ENCODE data around the gene PPP6R3. TPM values are rescaled to one million over a fixed set of nuclear protein-coding genes. Genes with fewer than 3 reads are reported as not detected.

PPP6R3 gene
- total and polyA plus RNA-seq, 2 of the 8 experiments (the other 6 are each of a cell fraction or from before 2014, with no cell fraction given), result 44.6 to 150 TPM

DNA sequence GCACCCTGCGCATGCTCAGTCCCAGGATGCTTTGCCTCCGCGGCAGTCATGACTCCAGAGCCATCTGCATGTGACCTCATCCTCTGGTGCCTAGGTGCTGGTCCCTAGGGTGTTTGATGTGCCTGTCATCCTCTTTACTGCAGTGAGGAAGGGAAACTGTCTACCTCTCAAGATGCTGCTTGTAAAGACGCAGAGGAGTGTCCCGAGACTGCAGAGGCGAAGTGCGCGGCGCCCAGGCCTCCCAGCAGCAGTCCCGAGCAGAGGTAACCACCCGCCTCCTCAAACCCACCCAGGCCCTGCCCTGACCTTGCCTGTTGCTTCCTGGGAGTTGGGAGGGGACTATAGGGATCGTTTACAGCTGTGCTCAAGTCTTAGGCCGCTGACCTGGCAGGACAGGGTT is 149.2 kb downstream of the PPP6R3 start:
- WGBS, 2 experiments (ENCODE audit: extremely low coverage in 1 of 2, insufficient coverage in 1 of 2, insufficient read length in 1 of 2, insufficient replicate concordance in 2 of 2, low coverage in 1 of 2, low lambda C conversion rate in 2 of 2, missing lambda C conversion rate in 1 of 2), result 91% methylated on average over 13 of the region's 13 CpGs; no CpG with 5 or more reads in 1 of the 2 experiments
- Histone ChIP-seq H2BK15ac (ENCODE audit: low read length) (no peak overlapping the region), H3K23ac (ENCODE audit: insufficient read length) (no peak overlapping the region), H3K4me1 (replicated peaks in 1 of 4; ENCODE audit: control insufficient read depth in 3 of 4, insufficient read depth in 4 of 4, low read length in 3 of 4) (no peaks in the 10 kb centered on the region), H3K18ac (ENCODE audit: extremely low read depth, low read length) (no peak overlapping the region), H2BK12ac (ENCODE audit: low read depth, low read length) (no peak overlapping the region), H2BK20ac (ENCODE audit: low read length) (no peak overlapping the region), H3K4ac (replicated peaks; ENCODE audit: insufficient read length, low read depth, low read length) (no peak overlapping the region), H2AFZ (ENCODE audit: low read length) (no peak overlapping the region), H3K79me2 (ENCODE audit: control insufficient read depth in 1 of 2, insufficient read depth in 2 of 2, low read length in 2 of 2) (no peaks in the 10 kb centered on the region), H3K9ac (replicated peaks in 1 of 4; ENCODE audit: extremely low read depth in 1 of 4, low read depth in 3 of 4, low read length in 3 of 4) (no peak overlapping the region), H3K36me3 (ENCODE audit: control insufficient read depth in 2 of 4, insufficient read depth in 4 of 4, low read length in 3 of 4) (peaks cover 9 to 83% (median 29%) of the 10 kb centered on the region in 4 experiments), H3K27me3 (replicated peaks in 1 of 4; ENCODE audit: control insufficient read depth in 3 of 4, extremely low read depth in 1 of 4, insufficient read depth in 3 of 4, low read length in 3 of 4) (no peaks in the 10 kb centered on the region), H3K56ac (replicated peaks; ENCODE audit: insufficient read length, low read depth, low read length) (no peak overlapping the region), H2BK5ac (ENCODE audit: low read depth, low read length) (0 out of 2 replicates have a peak overlapping the region, but pooled peaks have one; percentile 6), H3K14ac (ENCODE audit: insufficient read length) (no peak overlapping the region), H4K5ac (ENCODE audit: insufficient read length, low read depth, low read length) (no peak overlapping the region), H4K91ac (replicated peaks; ENCODE audit: insufficient read length, low read length) (no peak overlapping the region), H3K4me3 (ENCODE audit: extremely low read depth in 1 of 4, insufficient read depth in 2 of 4, low read depth in 3 of 4, low read length in 4 of 4) (no peak overlapping the region), H3K4me2 (ENCODE audit: insufficient read depth in 1 of 2, low read depth in 2 of 2, low read length in 2 of 2) (no peak overlapping the region), H2BK120ac (replicated peaks; ENCODE audit: low read depth, low read length) (no peak overlapping the region), H3K23me2 (ENCODE audit: low read depth, low read length) (no peaks in the 10 kb centered on the region), H3K79me1 (ENCODE audit: low read depth, low read length) (no peaks in the 10 kb centered on the region), H4K8ac (ENCODE audit: extremely low read depth, insufficient read depth, low read length) (no peak overlapping the region), H4K20me1 (replicated peaks in 1 of 2; ENCODE audit: control insufficient read depth in 1 of 2, insufficient read depth in 2 of 2, low read length in 2 of 2) (peaks cover 0 to 5% of the 10 kb centered on the region in 2 experiments), H2AK5ac (ENCODE audit: low read depth, low read length) (no peak overlapping the region), H3K9me3 (ENCODE audit: insufficient read depth in 2 of 2, low read depth in 1 of 2, low read length in 1 of 2) (no peaks in the 10 kb centered on the region), H3K27ac (ENCODE audit: low read depth, low read length) (no peak overlapping the region)
- DNase-seq (ENCODE audit: low read depth in 1 of 2, low spot score in 2 of 2) (no peak), FAIRE-seq (no peak)
- CTCF ChIA-PET (ENCODE audit: partially characterized antibody), result interaction anchor here (0.7 to 1.6 kb wide), 5 partner anchors 13 to 194 kb away, joined by 3 to 12 read pairs (median 3); no protein-coding TSS in a partner anchor
- POLR2A ChIA-PET (ENCODE audit: partially characterized antibody), result interaction anchor here (1.2 kb wide), 1 partner anchor 23 kb away, joined by 3 read pairs; no protein-coding TSS in a partner anchor
- TF ChIP-seq EZH2 (IDR thresholded peaks at IDR 0.05; ENCODE audit: low read depth, low read length, severe bottlenecking) (no peak), ASH2L (IDR thresholded peaks at IDR 0.05; ENCODE audit: low read length) (no peak), SP4 (IDR thresholded peaks at IDR 0.05; ENCODE audit: low read length) (no peak), GTF2F1 (IDR thresholded peaks at IDR 0.05; ENCODE audit: borderline replicate concordance, low read depth, low read length) (no peak), BACH1 (IDR thresholded peaks at IDR 0.05; ENCODE audit: low read length) (no peak), RAD21 (IDR thresholded peaks at IDR 0.05 in 1 of 2, conservative IDR thresholded peaks at IDR 0.05 in 1 of 2; ENCODE audit: low read depth in 2 of 2, low read length in 2 of 2) (no peak), HDAC6 (IDR thresholded peaks at IDR 0.05; ENCODE audit: low read depth, low read length) (no peak)
- TF ChIP-seq, protein P1, sequence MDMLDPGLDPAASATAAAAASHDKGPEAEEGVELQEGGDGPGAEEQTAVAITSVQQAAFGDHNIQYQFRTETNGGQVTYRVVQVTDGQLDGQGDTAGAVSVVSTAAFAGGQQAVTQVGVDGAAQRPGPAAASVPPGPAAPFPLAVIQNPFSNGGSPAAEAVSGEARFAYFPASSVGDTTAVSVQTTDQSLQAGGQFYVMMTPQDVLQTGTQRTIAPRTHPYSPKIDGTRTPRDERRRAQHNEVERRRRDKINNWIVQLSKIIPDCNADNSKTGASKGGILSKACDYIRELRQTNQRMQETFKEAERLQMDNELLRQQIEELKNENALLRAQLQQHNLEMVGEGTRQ (IDR thresholded peaks at IDR 0.05; ENCODE audit: low read length), result no peak
- TF ChIP-seq, protein P2, sequence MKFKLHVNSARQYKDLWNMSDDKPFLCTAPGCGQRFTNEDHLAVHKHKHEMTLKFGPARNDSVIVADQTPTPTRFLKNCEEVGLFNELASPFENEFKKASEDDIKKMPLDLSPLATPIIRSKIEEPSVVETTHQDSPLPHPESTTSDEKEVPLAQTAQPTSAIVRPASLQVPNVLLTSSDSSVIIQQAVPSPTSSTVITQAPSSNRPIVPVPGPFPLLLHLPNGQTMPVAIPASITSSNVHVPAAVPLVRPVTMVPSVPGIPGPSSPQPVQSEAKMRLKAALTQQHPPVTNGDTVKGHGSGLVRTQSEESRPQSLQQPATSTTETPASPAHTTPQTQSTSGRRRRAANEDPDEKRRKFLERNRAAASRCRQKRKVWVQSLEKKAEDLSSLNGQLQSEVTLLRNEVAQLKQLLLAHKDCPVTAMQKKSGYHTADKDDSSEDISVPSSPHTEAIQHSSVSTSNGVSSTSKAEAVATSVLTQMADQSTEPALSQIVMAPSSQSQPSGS (IDR thresholded peaks at IDR 0.05; ENCODE audit: low read length), result no peak
- TF ChIP-seq, protein P3, sequence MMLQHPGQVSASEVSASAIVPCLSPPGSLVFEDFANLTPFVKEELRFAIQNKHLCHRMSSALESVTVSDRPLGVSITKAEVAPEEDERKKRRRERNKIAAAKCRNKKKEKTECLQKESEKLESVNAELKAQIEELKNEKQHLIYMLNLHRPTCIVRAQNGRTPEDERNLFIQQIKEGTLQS (IDR thresholded peaks at IDR 0.05; ENCODE audit: insufficient read depth, low read depth, low read length), result no peak
